ENCODE data around the gene SETDB1. TPM values are rescaled to one million over a fixed set of nuclear protein-coding genes. Genes with fewer than 3 reads are reported as not detected.

Gene SETDB1
- total and polyA plus RNA-seq, 2 of the 8 experiments (the other 6 are each of a cell fraction or from before 2014, with no cell fraction given), result 27.5 to 48.8 TPM

DNA sequence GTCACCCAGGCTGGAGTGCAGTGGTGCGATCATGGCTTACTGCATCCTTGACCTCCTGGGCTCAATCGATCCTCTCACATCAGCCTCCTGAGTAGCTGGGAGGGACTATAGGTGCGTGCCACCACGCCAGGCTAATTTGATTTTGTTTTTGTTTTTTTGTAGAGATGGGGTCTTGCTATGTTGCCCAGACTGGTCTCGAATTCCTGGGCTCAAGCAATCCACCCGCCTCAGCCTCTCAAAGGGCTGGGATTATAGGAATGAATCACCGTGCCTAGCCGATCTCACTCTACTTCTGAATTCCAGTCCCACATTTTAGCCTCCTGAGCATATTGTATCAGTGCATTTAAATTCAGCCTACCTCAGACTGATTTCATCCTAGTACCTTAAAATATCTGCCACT lies 37.4 kb upstream of the SETDB1 start:
- H3K4me3 ChIP-seq (ENCODE audit: extremely low read depth in 1 of 4, insufficient read depth in 2 of 4, low read depth in 3 of 4, low read length in 4 of 4), result no peak overlapping the region
- no peaks in the 10 kb centered on the region for H4K20me1 ChIP-seq (replicated peaks in 1 of 2; ENCODE audit: control insufficient read depth in 1 of 2, insufficient read depth in 2 of 2, low read length in 2 of 2)
- H3K18ac ChIP-seq (ENCODE audit: extremely low read depth, low read length), result no peak overlapping the region
- no peak overlapping the region for H3K4me2 ChIP-seq (ENCODE audit: insufficient read depth in 1 of 2, low read depth in 2 of 2, low read length in 2 of 2)
- no peaks in the 10 kb centered on the region for H3K23me2 ChIP-seq (ENCODE audit: low read depth, low read length)
- no peak for DNase-seq (ENCODE audit: low read depth in 1 of 2, low spot score in 2 of 2)
- H2AK5ac ChIP-seq (ENCODE audit: low read depth, low read length), result no peak overlapping the region
- H3K56ac ChIP-seq (replicated peaks; ENCODE audit: insufficient read length, low read depth, low read length), result no peak overlapping the region
- no peak overlapping the region for H3K27ac ChIP-seq (ENCODE audit: low read depth, low read length)
- no peaks in the 10 kb centered on the region for H3K36me3 ChIP-seq (ENCODE audit: control insufficient read depth in 2 of 4, insufficient read depth in 4 of 4, low read length in 3 of 4)
- H3K23ac ChIP-seq (ENCODE audit: insufficient read length), result no peak overlapping the region
- no peak overlapping the region for H4K91ac ChIP-seq (replicated peaks; ENCODE audit: insufficient read length, low read length)
- no peak overlapping the region for H4K5ac ChIP-seq (ENCODE audit: insufficient read length, low read depth, low read length)
- CTCF ChIA-PET (ENCODE audit: partially characterized antibody), result no interaction called here
- H3K79me2 ChIP-seq (ENCODE audit: control insufficient read depth in 1 of 2, insufficient read depth in 2 of 2, low read length in 2 of 2), result no peaks in the 10 kb centered on the region
- no peaks in the 10 kb centered on the region for H3K27me3 ChIP-seq (replicated peaks in 1 of 4; ENCODE audit: control insufficient read depth in 3 of 4, extremely low read depth in 1 of 4, insufficient read depth in 3 of 4, low read length in 3 of 4)
- H3K9me3 ChIP-seq (ENCODE audit: insufficient read depth in 2 of 2, low read depth in 1 of 2, low read length in 1 of 2), result no peaks in the 10 kb centered on the region
- no peak overlapping the region for H2BK15ac ChIP-seq (ENCODE audit: low read length)
- no peak overlapping the region for H2AFZ ChIP-seq (ENCODE audit: low read length)
- FAIRE-seq, result no peak
- H3K79me1 ChIP-seq (ENCODE audit: low read depth, low read length), result no peaks in the 10 kb centered on the region
- H2BK20ac ChIP-seq (ENCODE audit: low read length), result no peak overlapping the region
- no peak overlapping the region for H2BK120ac ChIP-seq (replicated peaks; ENCODE audit: low read depth, low read length)
- H4K8ac ChIP-seq (ENCODE audit: extremely low read depth, insufficient read depth, low read length), result no peak overlapping the region
- peaks cover 0 to 2% (median 0%) of the 10 kb centered on the region in 4 experiments; a peak in 1 of 7 replicates for H3K4me1 ChIP-seq (replicated peaks in 1 of 4; ENCODE audit: control insufficient read depth in 3 of 4, insufficient read depth in 4 of 4, low read length in 3 of 4)
- POLR2A ChIA-PET (ENCODE audit: partially characterized antibody), result no interaction called here
- no peak overlapping the region for H3K9ac ChIP-seq (replicated peaks in 1 of 4; ENCODE audit: extremely low read depth in 1 of 4, low read depth in 3 of 4, low read length in 3 of 4)
- no peak overlapping the region for H3K4ac ChIP-seq (replicated peaks; ENCODE audit: insufficient read length, low read depth, low read length)
- no peak overlapping the region for H2BK12ac ChIP-seq (ENCODE audit: low read depth, low read length)
- WGBS, 2 experiments (ENCODE audit: extremely low coverage in 1 of 2, insufficient coverage in 1 of 2, insufficient read length in 1 of 2, insufficient replicate concordance in 2 of 2, low coverage in 1 of 2, low lambda C conversion rate in 2 of 2, missing lambda C conversion rate in 1 of 2), result 94% methylated on average over 8 of the region's 8 CpGs; no CpG with 5 or more reads in 1 of the 2 experiments
- H3K14ac ChIP-seq (ENCODE audit: insufficient read length), result no peak overlapping the region
- H2BK5ac ChIP-seq (ENCODE audit: low read depth, low read length), result no peak overlapping the region
- TF ChIP-seq BACH1 (IDR thresholded peaks at IDR 0.05; ENCODE audit: low read length), result no peak
- TF ChIP-seq SP4 (IDR thresholded peaks at IDR 0.05; ENCODE audit: low read length), result no peak
- TF ChIP-seq, protein P1, sequence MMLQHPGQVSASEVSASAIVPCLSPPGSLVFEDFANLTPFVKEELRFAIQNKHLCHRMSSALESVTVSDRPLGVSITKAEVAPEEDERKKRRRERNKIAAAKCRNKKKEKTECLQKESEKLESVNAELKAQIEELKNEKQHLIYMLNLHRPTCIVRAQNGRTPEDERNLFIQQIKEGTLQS (IDR thresholded peaks at IDR 0.05; ENCODE audit: insufficient read depth, low read depth, low read length), result no peak
- no peak for TF ChIP-seq CHD1 (IDR thresholded peaks at IDR 0.05; ENCODE audit: low read depth, low read length)
- no peak for TF ChIP-seq CTBP2 (IDR thresholded peaks at IDR 0.05; ENCODE audit: borderline replicate concordance, insufficient read depth, insufficient read length, low read length)
- no peak for TF ChIP-seq KDM5A (IDR thresholded peaks at IDR 0.05; ENCODE audit: low read length)

All from H1 (cell line).